Fibroblast of peridontal ligament (primary cell): ENCODE data around the gene AGPAT2.
A peak's percentile ranks its signal among the peaks of the same experiment; 100 is the strongest.

ENCODE experiments used
- DNase-seq: peaks from one replicate; pipeline ENCODE4 v3.0.0-alpha.2; 2010; ENCODE audit errors: extremely low read depth

AGPAT2 gene

DNA sequence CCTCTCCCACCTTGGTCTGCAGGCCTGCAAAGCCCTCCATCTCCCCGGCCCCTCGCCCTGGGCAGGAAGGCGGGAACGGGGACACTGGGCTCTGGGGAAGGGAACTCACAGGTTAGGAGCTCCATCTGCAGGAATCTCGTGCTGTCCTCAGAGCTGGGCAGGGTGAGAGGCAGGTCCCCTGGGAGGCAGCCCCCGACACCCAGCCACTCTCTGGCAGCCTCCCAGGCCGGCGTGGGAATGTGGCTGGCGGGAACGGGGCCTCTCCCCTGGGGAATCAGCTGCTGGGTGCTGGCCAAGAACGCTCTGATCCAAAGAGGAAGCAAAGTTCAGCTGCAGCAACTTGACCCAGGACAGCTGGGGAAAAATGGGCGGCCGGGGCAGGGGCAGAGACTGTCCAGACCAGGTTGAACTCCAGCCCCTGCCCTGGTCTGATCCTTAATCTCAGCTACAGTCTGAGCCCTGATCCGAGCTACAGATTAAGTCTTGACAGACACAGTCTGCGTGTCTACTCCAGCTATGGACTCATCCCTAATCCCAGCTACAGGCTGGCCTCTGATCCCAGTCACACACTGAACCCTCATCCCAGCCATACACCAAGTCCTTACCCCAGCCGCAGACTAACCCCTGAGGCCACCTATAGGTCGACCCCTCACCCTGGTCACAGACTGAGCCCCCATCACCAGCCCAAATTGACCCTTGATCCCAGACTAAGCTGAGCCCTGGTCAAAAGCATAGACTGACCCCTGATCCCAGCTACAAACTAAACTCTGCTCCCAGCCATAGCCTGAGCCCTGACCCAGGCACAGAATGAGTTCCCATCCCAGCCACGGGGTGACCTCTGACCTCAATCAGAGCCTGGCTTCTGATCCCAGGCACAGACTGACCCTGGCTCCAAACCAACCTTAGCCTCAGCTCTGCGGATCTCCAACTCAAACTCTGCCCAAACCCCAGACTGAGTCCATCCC is 61.9 kb downstream of the AGPAT2 start:
- peak; percentile 32 for DNase-seq

DNA sequence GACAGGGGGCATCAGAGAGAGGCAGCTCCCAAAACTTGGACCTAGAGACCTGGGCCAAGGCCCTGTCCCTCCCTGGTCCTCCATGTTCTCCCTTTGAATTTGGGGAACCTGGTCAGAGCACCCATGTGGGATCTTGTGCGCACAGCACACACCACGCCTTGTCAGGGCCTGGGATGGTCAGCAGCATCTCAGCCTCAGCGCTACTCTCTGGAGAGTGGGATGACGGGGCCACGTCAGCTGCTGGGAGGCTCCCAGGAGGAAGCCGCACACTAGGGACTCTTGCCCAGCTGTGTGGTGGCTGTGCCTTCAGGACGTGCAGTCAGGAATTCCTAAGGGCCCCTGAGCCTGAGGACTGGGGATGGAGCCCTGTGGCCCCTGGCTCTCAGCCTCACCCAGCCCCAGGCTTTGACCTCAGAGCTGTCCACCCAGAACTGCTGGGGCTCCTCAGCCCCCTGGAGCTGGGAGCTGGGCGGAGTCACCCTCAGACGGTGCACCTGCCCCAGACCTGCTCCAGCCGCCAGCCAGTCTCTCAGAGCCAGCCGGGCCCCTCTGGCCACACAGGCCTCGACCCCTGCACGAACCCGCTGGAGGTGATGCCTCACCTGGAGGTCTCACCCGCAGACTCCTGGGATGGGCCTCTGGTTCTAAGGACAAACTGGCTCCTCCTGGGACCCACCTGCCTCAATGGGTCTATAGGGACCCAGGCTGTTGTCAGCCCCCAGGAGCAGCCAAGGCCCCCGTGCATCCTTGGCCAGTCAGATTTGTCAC is 62.9 kb downstream of the AGPAT2 start:
- DNase-seq, result no peak

DNA sequence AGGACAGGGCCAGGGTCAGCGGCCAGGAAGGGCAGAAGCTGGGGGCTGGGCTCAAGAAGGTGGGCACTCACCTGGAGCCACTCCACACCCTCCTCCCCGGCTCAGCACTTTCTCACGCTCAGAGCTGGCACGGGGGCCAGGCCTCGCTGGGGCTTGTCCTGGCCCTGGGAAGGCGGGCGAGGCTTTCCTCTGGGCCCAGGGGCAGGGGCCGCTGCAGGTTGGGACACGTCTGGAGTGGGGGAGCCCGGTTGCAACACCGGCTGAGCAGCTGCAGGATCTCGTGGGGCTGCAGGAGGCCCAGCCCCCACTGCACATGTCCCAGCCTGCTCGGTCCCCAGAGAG is 63.4 kb downstream of the AGPAT2 start:
- DNase-seq, result no peak
